ENCODE results near the gene LYSMD3.

LYSMD3 gene

GRCh38 chr5:90571147-90571773 lies 41.9 kb upstream of the LYSMD3 start:
- Histone ChIP-seq H2AFZ (ENCODE audit: low read length) (no peak overlapping the region), H3K79me2 (ENCODE audit: insufficient read depth, low read length) (no peaks in the 10 kb centered on the region), H3K9ac (ENCODE audit: low read depth, low read length, poor library complexity, severe bottlenecking) (no peak overlapping the region), H3F3A (ENCODE audit: low read depth) (no peaks in the 10 kb centered on the region), H4K20me1 (ENCODE audit: insufficient read depth, low read length, poor library complexity, severe bottlenecking) (no peaks in the 10 kb centered on the region), H3K4me1 (ENCODE audit: insufficient read depth, low read length, poor library complexity, severe bottlenecking) (no peaks in the 10 kb centered on the region), H3K9me3 (ENCODE audit: insufficient read depth, low read depth, low read length) (no peaks in the 10 kb centered on the region), H3K36me3 (ENCODE audit: insufficient read depth, low read length) (no peaks in the 10 kb centered on the region), H3K4me3 (ENCODE audit: low read length, poor library complexity, severe bottlenecking) (no peak overlapping the region), H3K9me2 (replicated peaks; ENCODE audit: low read depth, low read length) (no peaks in the 10 kb centered on the region), H3K4me2 (ENCODE audit: low read depth, low read length, poor library complexity, severe bottlenecking) (no peak overlapping the region), H3K27me3 (ENCODE audit: insufficient read depth, low read length, poor library complexity, severe bottlenecking) (no peaks in the 10 kb centered on the region)
- TF ChIP-seq EZH2phosphoT487 (IDR thresholded peaks at IDR 0.05; ENCODE audit: borderline replicate concordance), result no peak
- TF ChIP-seq CTCF (conservative IDR thresholded peaks at IDR 0.05; ENCODE audit: low read length), result no peak

- H3K4me1 ChIP-seq (ENCODE audit: insufficient read depth, low read length, poor library complexity, severe bottlenecking), result no peaks in the 10 kb centered on the region
- H3K4me2 ChIP-seq (ENCODE audit: low read depth, low read length, poor library complexity, severe bottlenecking), result no peak overlapping the region
- H3K9ac ChIP-seq (ENCODE audit: low read depth, low read length, poor library complexity, severe bottlenecking), result no peak overlapping the region
- H3K36me3 ChIP-seq (ENCODE audit: insufficient read depth, low read length), result no peaks in the 10 kb centered on the region
- H3K9me2 ChIP-seq (replicated peaks; ENCODE audit: low read depth, low read length), result no peaks in the 10 kb centered on the region
- no peaks in the 10 kb centered on the region for H3K9me3 ChIP-seq (ENCODE audit: insufficient read depth, low read depth, low read length)
- H3K4me3 ChIP-seq (ENCODE audit: low read length, poor library complexity, severe bottlenecking), result no peak overlapping the region
- TF ChIP-seq CTCF (conservative IDR thresholded peaks at IDR 0.05; ENCODE audit: low read length) (no peak), EZH2phosphoT487 (IDR thresholded peaks at IDR 0.05; ENCODE audit: borderline replicate concordance) (no peak)
- no peak overlapping the region for H2AFZ ChIP-seq (ENCODE audit: low read length)
- H3F3A ChIP-seq (ENCODE audit: low read depth), result no peaks in the 10 kb centered on the region
- H3K79me2 ChIP-seq (ENCODE audit: insufficient read depth, low read length), result no peaks in the 10 kb centered on the region
- H4K20me1 ChIP-seq (ENCODE audit: insufficient read depth, low read length, poor library complexity, severe bottlenecking), result no peaks in the 10 kb centered on the region
- no peaks in the 10 kb centered on the region for H3K27me3 ChIP-seq (ENCODE audit: insufficient read depth, low read length, poor library complexity, severe bottlenecking)
Observed at GRCh38 chr5:90570034-90570433, 40.6 kb upstream of the LYSMD3 start.

- Histone ChIP-seq H3K9me2 (replicated peaks; ENCODE audit: low read depth, low read length) (no peaks in the 10 kb centered on the region), H3K79me2 (ENCODE audit: insufficient read depth, low read length) (no peaks in the 10 kb centered on the region), H3K27me3 (ENCODE audit: insufficient read depth, low read length, poor library complexity, severe bottlenecking) (no peaks in the 10 kb centered on the region), H3K36me3 (ENCODE audit: insufficient read depth, low read length) (no peaks in the 10 kb centered on the region), H3K9me3 (ENCODE audit: insufficient read depth, low read depth, low read length) (no peaks in the 10 kb centered on the region), H3K4me1 (ENCODE audit: insufficient read depth, low read length, poor library complexity, severe bottlenecking) (no peaks in the 10 kb centered on the region), H3K4me2 (ENCODE audit: low read depth, low read length, poor library complexity, severe bottlenecking) (no peak overlapping the region), H2AFZ (ENCODE audit: low read length) (no peak overlapping the region), H4K20me1 (ENCODE audit: insufficient read depth, low read length, poor library complexity, severe bottlenecking) (no peaks in the 10 kb centered on the region), H3K9ac (ENCODE audit: low read depth, low read length, poor library complexity, severe bottlenecking) (no peak overlapping the region), H3K4me3 (ENCODE audit: low read length, poor library complexity, severe bottlenecking) (no peak overlapping the region), H3F3A (ENCODE audit: low read depth) (no peaks in the 10 kb centered on the region)
- TF ChIP-seq CTCF (conservative IDR thresholded peaks at IDR 0.05; ENCODE audit: low read length) (no peak), EZH2phosphoT487 (IDR thresholded peaks at IDR 0.05; ENCODE audit: borderline replicate concordance) (no peak)
Observed at GRCh38 chr5:90569084-90569483, 39.7 kb upstream of the LYSMD3 start.
